ENCODE measurements around the gene SPON2.

DNA sequence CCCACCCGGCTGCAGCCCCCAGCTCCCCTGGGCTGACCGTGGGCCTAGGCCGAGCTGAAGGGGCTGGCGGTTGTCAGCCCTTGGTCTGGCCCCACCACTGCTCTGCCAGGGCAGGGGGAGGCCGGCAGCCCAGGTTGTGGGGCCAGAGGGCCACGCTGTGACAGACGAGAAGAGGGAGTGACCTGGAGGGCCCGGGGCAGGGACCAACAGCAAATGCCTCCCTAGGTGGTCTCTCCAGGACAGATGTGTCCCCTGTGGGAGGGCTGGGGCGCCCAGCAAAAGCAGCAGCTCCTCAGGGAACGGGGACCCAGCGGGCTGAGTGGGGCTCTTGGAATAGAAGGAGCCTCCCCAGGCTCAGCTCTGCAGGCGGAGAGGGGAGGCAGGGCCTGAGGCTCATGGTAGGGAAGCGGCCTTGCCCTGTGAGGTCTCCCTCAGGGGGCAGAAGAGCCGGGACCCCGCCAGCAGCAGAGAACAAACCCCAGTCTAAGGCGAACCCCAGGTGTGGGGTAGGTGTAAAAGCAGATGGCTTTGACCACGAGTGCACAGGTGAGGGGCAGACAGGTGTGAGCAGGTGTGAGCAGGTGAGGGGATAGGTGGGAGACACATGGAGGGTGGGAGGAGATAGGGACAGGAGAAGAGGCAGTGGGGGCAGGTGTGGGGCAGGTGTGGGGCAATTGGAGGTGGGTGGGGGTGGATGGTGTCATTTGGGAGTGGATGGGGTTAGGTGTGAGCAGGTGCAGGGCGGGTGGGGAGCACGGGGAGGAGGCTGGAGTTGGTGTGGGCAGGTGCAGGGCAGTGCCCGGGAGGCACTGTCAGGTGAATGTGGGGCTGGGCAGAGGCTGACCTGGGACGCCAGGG lies 34.1 kb upstream of the SPON2 start:
- no peak for TF ChIP-seq POLR2A (IDR thresholded peaks at IDR 0.05; ENCODE audit: low read depth, low read length)
- no peak for TF ChIP-seq POLR2AphosphoS5 (IDR thresholded peaks at IDR 0.05; ENCODE audit: low read depth, low read length)
- no peak for TF ChIP-seq TAF1 (IDR thresholded peaks at IDR 0.05; ENCODE audit: borderline replicate concordance, low read depth, low read length)

All from GM12892 (cell line).